ENCODE data around the gene MEF2C. TPM values are rescaled to one million over a fixed set of nuclear protein-coding genes. Genes with fewer than 3 reads are reported as not detected.
A peak's percentile ranks its signal among the peaks of the same experiment; 100 is the strongest.

The MEF2C gene
- total and polyA plus RNA-seq, 2 experiments from 2014 or later, result 0.97 to 1.6 TPM

DNA sequence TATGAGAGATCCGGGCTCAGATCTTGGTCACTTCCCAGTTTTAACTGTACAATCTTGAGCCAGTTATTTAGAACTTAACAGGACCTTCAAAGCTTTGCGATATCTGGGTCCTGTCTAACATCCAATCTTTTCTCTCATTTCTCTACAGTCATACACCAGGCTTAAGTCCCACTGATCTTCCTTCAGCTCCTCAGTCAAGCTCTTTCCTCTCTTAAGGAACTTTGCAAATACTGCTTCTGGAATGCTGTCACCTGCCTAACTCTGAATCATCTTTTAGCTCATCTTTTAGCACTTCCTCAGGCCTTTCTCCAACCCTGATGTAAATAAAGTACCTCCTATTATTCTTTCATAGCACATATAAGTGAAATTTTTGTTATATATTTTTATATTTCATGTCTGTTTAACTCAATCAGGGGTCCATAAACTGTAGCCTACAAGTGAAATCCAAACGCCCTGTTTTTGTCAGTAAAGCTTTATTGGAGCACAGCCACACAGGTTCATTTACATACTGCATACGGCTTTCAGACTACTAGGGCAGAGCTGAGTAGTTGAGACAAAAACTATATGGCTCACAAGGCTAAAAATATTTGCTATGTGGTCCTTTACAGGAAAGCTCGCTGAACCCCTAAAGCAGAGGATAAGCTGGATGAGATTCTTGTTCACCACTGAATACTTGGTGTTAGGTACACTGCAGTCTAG is 63.5 kb downstream of the MEF2C start:
- H3K4me1 Mint-ChIP-seq, result peaks cover 35% of the 10 kb centered on the region
- Histone ChIP-seq H4K20me1 (replicated peaks; ENCODE audit: insufficient read depth) (no peaks in the 10 kb centered on the region), H3K4me3 (no peak overlapping the region), H3K27me3 (ENCODE audit: insufficient read depth) (no peaks in the 10 kb centered on the region), H3K4me2 (no peak overlapping the region), H3K9me2 (ENCODE audit: insufficient read depth) (no peaks in the 10 kb centered on the region), H2AFZ (no peak overlapping the region), H3F3A (replicated peaks; ENCODE audit: low read depth) (no peaks in the 10 kb centered on the region), H3K4me1 (ENCODE audit: insufficient read depth) (peaks cover 36% of the 10 kb centered on the region), H3K27ac (ENCODE audit: low read depth) (no peak overlapping the region), H3K36me3 (ENCODE audit: insufficient read depth) (no peaks in the 10 kb centered on the region), H3K79me2 (replicated peaks; ENCODE audit: insufficient read depth) (no peaks in the 10 kb centered on the region)
- ATAC-seq, result peak; percentile 48
- H3K27ac Mint-ChIP-seq, result peak overlapping the region; percentile 77; the same call in 1 of the 2 replicates
- peak; percentile 20 for DNase-seq (ENCODE audit: low spot score)
- H3K4me3 Mint-ChIP-seq, result no peak overlapping the region
- H3K9me3 Mint-ChIP-seq, result no peaks in the 10 kb centered on the region
- H3K27me3 Mint-ChIP-seq (ENCODE audit: insufficient read depth, low read depth, poor library complexity), result no peaks in the 10 kb centered on the region
- H3K36me3 Mint-ChIP-seq (ENCODE audit: low read depth), result no peaks in the 10 kb centered on the region
- TF ChIP-seq, protein P1, sequence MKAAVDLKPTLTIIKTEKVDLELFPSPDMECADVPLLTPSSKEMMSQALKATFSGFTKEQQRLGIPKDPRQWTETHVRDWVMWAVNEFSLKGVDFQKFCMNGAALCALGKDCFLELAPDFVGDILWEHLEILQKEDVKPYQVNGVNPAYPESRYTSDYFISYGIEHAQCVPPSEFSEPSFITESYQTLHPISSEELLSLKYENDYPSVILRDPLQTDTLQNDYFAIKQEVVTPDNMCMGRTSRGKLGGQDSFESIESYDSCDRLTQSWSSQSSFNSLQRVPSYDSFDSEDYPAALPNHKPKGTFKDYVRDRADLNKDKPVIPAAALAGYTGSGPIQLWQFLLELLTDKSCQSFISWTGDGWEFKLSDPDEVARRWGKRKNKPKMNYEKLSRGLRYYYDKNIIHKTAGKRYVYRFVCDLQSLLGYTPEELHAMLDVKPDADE (IDR thresholded peaks at IDR 0.05), result no peak
- TF ChIP-seq REST (IDR thresholded peaks at IDR 0.05; ENCODE audit: unreplicated experiment), result no peak
- no peak for TF ChIP-seq CTCF (conservative IDR thresholded peaks at IDR 0.05; ENCODE audit: low read depth in 2 of 2)
- no peak for TF ChIP-seq ZNF114 (CRISPR knock-in tag; IDR thresholded peaks at IDR 0.05)
- TF ChIP-seq ZNF331 (CRISPR knock-in tag; IDR thresholded peaks at IDR 0.05; ENCODE audit: low read depth), result no peak
- TF ChIP-seq, protein P2, sequence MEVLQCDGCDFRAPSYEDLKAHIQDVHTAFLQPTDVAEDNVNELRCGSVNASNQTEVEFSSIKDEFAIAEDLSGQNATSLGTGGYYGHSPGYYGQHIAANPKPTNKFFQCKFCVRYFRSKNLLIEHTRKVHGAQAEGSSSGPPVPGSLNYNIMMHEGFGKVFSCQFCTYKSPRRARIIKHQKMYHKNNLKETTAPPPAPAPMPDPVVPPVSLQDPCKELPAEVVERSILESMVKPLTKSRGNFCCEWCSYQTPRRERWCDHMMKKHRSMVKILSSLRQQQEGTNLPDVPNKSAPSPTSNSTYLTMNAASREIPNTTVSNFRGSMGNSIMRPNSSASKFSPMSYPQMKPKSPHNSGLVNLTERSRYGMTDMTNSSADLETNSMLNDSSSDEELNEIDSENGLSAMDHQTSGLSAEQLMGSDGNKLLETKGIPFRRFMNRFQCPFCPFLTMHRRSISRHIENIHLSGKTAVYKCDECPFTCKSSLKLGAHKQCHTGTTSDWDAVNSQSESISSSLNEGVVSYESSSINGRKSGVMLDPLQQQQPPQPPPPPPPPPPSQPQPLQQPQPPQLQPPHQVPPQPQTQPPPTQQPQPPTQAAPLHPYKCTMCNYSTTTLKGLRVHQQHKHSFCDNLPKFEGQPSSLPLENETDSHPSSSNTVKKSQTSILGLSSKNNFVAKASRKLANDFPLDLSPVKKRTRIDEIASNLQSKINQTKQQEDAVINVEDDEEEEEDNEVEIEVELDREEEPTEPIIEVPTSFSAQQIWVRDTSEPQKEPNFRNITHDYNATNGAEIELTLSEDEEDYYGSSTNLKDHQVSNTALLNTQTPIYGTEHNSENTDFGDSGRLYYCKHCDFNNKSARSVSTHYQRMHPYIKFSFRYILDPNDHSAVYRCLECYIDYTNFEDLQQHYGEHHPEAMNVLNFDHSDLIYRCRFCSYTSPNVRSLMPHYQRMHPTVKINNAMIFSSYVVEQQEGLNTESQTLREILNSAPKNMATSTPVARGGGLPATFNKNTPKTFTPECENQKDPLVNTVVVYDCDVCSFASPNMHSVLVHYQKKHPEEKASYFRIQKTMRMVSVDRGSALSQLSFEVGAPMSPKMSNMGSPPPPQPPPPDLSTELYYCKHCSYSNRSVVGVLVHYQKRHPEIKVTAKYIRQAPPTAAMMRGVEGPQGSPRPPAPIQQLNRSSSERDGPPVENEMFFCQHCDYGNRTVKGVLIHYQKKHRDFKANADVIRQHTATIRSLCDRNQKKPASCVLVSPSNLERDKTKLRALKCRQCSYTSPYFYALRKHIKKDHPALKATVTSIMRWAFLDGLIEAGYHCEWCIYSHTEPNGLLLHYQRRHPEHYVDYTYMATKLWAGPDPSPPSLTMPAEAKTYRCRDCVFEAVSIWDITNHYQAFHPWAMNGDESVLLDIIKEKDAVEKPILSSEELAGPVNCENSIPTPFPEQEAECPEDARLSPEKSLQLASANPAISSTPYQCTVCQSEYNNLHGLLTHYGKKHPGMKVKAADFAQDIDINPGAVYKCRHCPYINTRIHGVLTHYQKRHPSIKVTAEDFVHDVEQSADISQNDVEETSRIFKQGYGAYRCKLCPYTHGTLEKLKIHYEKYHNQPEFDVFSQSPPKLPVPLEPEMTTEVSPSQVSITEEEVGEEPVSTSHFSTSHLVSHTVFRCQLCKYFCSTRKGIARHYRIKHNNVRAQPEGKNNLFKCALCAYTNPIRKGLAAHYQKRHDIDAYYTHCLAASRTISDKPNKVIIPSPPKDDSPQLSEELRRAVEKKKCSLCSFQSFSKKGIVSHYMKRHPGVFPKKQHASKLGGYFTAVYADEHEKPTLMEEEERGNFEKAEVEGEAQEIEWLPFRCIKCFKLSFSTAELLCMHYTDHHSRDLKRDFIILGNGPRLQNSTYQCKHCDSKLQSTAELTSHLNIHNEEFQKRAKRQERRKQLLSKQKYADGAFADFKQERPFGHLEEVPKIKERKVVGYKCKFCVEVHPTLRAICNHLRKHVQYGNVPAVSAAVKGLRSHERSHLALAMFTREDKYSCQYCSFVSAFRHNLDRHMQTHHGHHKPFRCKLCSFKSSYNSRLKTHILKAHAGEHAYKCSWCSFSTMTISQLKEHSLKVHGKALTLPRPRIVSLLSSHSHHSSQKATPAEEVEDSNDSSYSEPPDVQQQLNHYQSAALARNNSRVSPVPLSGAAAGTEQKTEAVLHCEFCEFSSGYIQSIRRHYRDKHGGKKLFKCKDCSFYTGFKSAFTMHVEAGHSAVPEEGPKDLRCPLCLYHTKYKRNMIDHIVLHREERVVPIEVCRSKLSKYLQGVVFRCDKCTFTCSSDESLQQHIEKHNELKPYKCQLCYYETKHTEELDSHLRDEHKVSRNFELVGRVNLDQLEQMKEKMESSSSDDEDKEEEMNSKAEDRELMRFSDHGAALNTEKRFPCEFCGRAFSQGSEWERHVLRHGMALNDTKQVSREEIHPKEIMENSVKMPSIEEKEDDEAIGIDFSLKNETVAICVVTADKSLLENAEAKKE (CRISPR knock-in tag; IDR thresholded peaks at IDR 0.05), result no peak
- TF ChIP-seq CREB1 (CRISPR knock-in tag; IDR thresholded peaks at IDR 0.05; ENCODE audit: low read depth), result no peak
- TF ChIP-seq STAT1 (IDR thresholded peaks at IDR 0.05; ENCODE audit: unreplicated experiment), result no peak
- TF ChIP-seq EZH2 (IDR thresholded peaks at IDR 0.05; ENCODE audit: low read depth, unreplicated experiment), result no peak
